HG03457 (cell line): Measurements from ENCODE around the gene PPIL3.
"Not testable (repeated sequence)": the region's sequence is repeated elsewhere in the genome, so short reads cannot be mapped to it uniquely, and the experiment has no call there.

ENCODE experiments used
- ATAC-seq: cut with Tn5 transposase; IDR thresholded peaks from one replicate; pipeline ENCODE4 v1.9.1; 2021; ENCODE audit warnings: moderate number of reproducible peaks; ENCODE audit not compliant: unreplicated experiment

PPIL3 gene

DNA sequence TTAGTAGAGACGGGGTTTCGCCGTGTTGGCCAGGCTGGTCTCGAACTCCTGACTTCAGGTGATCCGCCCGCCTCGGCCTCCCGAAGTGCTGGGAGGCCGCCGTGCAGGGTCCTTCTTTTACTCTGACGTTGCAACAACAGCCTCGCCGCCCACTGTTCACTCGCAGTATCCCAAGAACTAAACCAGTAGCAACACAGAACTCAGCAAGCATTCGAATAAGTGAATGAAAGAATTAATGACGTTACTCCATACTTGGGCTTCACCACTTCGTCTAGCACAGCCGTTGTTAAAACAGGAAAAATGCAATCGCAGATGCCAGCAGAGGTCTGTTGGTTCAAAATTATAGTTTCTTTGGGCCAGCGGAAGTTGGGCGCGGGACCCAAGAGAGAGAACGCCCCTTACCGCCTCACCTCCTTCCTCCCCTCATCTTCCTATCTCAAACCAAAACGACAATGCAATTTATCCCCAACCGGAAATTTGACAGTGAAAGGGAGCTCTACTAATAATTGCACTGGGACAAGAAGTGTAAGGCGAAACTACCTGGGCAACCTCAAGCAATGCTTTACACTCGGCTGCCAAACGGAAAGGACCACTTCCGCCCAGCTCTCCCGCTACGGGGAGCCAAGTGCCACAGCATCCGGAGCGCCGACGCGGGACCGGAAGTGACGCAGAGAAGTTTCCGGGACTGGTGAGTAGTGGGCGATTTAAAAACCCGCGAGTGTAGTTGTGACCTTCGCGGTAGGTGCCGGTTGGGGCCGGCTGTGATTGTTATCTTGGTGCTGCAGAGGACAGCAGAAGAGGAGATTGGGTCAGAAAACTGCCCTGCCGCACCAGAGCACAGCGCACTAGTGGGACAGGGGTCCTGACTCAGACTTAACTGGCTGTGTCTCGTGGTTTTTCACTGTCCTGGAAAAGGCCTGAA, at the start of gene PPIL3, which contains the start of gene NIF3L1:
TSS of gene PPIL3 (minus strand) at position 374 of the 922 bp plus-strand sequence. CDS start 1,462 bp downstream, outside the sequence.
TSS of gene NIF3L1 (plus strand) at position 668 of the 922 bp plus-strand sequence. CDS start 2,573 bp downstream, outside the sequence.
- peak; percentile 92 for ATAC-seq

DNA sequence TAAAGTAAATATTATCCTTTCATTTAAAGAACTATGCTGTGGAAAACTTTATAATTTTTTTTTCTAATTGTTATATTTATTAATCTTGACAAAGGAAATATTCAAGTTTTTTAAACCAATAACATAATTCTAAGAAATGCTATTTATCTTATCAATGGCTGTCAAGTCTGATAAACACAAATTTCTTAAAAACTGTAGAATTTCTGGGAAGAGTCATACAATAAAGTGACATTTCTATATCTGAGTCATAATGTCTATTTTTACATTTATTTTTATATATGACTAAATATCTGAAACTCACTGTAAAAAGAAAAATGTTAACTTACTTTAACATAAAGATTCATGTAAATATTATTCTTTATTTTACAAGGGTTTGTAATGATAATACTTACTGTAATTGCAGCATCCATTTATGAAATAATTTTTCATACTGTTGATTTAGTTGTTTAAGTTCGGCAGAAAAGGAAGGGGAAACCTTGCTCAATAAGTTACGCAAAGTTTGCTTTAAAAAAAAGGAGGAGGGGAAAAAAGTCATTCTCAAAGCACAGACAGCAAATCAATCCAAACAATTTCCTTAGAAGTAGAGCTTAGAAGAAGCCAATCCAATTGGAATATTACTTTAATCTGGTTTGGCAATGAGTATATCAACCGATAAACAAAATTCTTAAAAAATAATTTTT, 42.2 kb upstream of the PPIL3 start:
- ATAC-seq, result no peak

DNA sequence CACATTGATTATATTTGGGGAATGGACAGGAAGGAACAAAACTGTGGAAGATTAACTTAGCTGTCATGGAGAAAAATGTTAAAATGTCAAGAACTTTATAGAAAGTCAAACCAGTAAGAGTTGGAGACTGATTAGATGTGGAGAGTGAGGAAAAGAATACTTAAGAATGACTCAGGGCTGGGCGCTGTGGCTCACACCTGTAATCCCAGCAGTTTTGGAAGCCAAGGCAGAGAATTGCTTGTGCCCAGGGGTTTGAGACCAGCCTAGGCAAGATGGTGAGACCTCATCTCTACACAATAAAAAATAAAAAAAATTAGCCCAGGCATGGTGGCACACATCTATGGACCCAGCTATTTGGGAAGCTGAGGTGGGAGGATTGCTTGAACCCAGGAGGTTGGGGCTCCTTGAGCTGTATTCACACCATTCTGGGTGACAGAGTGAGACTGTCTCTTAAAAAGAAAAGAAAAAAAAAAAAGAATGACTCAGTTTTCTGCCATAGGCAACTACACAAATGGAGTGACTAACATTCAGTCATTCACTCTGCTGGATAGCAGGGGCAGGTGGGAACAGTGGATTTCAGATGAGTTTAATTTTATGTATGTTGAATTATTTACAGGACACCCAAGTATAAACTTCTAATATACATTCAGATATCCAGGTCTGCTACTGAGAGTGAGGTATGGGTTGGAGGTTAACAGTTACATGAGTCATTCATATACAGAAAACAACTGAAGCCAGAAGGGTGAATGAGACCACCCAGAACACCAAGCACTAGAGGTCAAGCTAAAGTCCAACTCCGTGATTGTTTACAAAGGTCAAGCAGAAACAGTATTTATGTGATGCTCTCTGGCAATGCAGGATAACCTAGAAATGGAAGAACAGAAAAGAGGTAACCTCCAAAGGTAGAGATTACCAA, 40.7 kb upstream of the PPIL3 start:
- no peak for ATAC-seq

DNA sequence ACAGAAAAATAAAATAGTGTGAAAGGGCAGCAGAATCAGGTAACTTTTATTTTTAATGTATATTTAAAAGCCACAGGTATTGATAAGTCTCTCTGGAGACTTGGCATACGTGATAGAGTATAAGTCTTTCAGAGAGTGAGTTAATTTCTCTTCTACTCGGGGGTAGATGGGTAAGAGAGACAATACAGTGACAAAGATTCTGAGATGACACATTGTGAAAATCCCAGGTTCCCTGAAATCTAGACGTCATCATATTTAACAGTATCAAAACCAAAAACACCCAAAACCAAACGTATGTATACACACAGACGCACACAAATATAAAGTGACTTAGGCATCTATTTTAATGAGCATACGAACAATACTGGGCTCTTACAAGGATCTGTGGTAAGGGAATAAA, 33.6 kb upstream of the PPIL3 start:
- no peak for ATAC-seq

DNA sequence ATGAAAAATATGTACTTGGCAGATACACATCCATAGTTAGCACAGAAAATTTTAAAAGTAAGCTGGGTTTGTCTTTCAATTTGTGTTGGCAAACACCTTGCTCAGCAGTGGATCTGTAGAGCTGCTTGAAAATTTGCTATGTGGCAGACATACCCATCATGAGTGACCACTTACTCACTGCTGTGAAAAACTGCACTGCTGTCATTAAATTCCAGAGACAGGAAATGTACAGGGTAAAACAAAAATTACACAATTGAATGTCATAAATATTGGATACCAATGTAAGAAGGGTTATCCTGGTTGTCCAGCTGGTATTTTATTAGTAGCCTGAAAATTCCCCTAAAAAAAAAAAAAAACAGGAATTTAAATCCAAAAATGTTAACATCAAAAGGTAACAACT, 24.8 kb upstream of the PPIL3 start:
- no peak for ATAC-seq

DNA sequence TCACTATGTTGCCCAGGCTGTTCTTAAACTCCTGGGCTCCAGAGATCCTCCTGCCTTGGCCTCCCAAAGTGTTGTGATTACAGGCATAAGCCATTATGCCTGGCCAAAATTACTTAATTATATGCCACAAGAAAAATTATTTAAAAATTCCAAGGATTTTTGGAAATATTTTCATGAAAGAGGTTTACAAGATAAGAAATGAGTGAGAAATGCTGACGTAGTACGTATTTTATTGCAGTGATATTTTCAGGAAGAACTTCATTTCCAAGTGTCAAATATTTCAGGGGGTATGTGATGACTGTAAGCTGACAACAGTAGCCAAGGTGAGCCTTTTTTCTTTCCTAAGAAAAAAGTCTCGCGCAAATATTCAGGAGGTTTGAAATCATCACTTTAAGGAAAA, 21.1 kb upstream of the PPIL3 start:
- ATAC-seq, result no peak

DNA sequence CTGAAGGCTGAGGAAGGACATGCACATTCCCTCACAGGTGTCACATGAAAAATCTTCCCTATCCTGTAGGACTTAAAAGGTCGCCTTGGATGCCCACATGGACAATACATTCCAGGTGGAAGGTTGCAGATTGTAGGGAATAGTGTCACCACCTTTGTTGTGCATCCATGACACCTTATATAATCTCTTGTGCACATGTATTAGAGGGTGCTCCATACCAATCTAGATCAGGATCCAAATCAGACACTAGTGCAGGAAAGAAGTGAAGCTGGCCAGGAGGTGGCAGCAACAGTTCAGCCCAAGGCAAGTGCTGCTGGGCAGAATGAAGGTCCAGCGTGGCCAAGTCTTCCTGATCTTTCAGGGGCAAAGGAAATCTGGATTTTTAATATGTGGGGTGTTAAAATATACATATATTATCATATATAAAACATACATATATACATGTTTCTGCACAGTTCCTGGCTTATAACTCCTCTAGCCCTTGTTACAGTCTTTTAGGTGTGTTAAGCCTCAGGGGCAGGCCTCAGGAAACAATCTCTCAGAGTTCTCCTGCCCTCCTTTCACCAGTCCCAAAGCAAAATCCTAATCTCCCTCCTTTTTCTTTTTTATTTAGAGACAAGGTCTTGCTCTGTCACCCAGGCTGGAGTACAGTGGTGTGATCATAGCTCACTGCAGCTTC, 16.9 kb upstream of the PPIL3 start:
- ATAC-seq, result no peak

DNA sequence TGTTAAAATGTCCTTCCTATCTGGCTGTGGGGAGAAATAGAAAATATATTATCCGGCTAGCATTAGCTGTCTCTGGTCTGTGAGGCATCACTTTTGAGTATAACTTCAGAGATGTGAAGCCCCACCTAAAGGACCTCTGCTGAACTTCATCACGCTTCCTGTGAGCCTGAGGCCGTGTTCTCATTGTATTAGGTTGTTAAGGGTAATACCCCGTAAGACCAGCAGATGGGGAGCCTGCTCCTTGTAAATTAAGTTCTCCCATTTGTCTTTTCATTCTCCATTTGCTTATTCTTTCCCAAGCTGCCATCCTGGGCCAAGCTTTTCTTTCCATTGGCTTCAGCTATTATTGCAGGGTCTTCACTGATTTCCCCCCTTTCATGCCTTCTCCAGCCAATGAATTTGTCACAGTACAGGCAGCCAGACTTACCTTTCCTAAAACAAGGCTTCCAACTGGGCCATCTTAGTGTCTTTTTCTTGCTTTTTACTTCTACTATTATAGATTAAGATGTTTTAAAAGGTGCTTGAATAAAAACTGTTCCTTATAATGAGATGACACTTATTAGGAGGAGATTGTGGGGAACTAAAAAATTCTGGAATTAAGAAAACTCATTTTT, 12.7 kb upstream of the PPIL3 start:
- ATAC-seq, result peak; percentile 94

DNA sequence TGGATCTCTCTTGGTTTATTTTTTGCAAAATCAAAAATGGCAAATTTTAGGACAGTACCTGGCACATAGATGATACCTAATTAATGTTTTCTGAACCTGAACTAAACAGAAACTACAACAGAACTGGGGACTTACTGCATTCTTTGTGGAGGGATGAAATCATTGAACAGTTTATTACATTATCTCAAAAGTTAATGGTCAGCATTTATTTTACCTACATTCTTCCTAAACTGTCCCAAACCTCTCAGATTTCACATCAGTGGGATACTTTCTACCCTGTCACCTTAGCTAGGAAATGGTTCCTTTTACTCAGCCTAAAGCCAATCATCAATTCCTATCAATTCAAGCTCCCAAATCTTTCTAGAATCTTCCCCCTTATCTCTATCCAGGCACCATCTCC, 10.6 kb upstream of the PPIL3 start:
- no peak for ATAC-seq

DNA sequence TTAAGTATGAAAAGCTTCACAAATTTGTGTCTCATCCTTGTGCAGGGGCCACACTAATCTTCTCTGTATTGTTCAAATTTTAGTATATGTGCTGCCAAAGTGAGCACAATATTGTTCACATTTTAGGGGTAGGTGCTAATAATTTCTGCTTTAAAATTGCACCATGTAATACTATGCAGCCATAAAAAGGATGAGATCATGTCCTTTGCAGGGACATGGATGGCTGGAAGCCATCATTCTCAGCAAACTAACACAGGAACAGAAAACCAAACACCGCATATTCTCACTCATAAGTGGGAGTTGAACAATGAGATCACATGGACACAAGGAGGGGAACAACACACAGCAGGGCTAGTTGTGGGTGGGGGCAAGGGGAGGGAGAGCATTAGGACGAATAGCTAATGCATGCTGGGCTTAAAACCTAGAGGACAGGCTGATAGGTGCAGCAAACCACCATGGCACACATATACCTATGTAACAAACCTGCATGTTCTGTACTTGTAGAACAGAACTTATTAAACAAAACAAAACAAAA, 7.1 kb downstream of the PPIL3 start:
- ATAC-seq, result not testable (repeated sequence)

DNA sequence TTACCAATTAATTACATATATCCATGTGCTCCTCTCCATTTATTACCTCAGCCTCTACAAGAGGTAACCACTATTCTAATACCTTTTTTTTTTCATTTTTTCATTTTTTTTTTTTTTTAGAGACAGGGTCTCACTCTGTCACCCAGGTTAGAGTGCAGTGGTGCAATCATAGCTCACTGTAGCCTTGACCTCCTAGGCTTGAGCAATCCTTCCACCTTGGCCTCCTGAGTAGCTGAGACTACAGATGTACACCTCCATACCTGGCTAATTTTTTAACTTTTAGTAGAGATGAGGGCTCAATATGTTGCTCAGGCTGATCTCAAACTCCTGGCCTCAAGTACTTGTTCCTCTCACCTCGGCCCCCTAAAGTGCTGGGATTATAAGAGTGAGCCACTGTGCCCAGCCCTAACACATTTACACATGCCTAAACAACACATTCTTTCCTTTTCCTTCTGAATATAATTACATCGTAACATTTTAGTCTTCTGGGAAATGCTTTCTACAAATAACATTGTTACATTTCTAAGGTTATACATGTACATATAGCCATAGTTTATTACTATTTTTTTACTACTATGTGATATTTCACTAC, 10.5 kb downstream of the PPIL3 start:
- ATAC-seq, result no peak

DNA sequence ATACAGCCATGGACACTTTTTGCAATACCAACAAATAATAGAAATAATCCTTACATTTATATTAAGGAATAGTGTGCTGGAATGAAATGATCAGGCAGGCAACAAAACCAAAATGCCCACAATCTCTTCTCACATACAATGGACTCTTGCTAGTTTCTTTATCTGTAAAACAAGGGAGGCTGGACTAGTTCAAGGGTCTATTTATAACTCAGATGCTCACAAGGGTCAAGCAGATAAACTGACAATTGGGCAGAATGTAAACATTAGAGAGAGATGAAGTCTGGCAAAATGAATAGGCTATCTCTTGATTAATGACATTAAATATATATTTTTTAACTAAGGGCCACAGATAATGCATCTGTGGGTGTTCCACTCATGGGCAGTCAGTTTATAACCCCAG, 11.4 kb downstream of the PPIL3 start:
- ATAC-seq, result no peak

DNA sequence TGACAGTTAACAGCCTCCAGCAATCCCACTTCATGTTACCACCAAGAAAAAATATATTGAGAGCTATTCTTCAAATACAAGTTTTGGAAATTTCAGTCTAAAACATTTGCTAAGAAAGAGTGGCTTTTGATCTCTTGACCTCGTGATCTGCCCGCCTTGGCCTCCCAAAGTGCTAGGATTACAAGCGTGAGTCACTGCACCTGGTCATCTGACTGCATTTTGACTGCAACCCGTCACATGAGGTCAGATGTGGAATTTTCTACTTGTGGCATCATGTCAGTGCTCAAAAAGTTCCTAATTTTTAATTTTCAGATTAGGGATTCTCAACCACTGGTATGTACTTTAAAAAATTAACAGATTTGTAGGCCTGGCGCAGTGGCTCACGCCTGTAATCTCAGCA, 15.3 kb downstream of the PPIL3 start:
- no peak for ATAC-seq

DNA sequence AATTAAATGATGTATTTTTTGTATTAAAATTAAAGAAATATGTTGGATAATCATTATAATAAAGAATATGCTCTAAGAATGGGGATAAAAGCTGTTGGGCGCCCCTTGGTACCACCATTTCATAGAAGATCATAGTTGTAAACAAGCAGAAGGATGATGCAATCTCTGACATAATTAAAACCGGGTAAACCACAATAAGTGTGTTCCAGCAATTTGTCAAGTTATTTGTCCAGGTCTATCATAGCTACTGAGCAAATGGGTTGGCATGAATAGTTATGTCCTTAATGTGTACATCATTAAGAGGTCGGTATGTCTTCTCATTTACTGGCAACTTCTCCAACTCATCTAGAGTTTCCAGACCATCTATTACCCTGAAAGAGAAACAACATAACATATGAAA, 17.7 kb downstream of the PPIL3 start:
- ATAC-seq, result no peak

DNA sequence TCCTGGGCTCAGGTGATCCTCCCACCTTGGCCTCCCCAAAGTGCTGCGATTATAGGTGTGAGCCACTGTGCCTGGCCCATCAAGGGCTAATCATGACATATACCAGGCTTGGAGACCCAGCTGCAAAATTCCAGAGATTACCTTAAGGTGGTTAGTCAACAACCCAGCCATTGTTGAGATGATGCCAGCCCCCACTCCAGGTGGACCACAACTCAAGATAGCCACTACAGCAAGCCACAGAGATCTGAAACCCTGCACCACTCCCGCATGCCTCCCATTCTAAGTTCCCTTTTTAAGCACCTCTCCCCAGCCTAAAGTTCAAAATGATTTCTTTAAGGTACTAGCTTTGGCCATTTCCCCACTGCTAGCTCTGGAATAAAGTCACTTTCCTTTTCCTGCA, 19.9 kb downstream of the PPIL3 start:
- ATAC-seq, result no peak

DNA sequence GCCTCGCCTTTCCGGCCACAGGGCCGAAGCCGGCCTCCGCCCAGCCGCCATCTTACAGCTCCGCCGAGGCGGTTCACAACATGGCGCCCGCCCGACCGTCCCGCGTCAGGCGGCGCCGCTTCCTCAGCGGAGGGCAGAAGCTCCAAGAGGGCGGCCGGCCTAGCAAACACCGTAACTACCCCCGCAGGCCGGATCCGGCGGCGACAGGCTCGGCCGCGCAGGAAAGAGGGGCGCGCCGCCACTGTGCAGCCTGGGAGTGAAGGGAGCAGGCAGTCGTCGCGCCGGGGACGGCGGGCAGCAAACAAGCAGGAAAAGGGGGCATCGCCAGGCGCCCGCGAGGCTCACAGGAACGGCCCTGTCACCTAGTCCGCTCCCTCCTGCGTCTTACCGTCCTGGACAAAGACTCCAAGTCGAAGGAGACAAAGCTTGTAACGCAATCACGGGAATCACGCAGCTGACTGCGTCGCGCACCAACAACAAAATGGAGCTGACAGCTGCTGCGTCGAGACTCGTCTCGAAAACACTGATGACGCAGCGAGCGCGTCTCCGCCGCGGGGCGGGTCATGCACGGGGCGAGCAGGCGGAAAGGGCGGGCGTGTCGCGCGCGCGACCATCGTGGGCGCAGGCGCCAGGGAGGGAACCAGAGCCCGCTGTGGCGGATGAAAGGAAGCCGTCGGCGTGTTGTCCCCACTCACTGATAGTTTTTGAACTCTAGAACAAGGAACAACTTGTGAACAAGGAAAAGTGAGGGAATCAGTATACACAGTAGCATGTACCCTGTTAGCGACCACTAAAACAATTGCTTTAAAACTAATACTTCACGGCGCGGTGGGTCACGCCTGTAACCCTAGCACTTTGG, 24.5 kb downstream of the PPIL3 start, which contains the start of gene CLK1:
TSS of gene CLK1 (minus strand) at position 483 of the 859 bp plus-strand sequence. CDS start 2,796 bp downstream, outside the sequence.
- ATAC-seq, result peak; percentile 79

DNA sequence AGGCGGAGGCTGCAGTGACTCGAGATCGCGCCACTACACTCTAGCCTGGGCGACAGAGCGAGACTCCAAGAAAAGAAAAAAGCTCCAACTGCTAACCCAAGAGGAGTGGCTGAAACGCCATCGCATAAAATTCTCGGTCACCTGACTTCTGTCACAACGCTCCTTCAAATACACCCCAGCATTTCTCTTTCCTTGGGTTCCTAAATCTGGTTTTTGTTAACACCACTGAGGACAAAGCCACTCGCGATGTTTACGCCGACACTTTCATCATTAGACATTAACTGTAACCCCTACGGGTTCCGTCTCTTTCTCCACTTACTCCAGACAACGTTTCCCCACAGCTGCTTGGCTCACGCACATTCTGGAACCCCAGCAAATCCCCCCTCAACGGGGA, 25.1 kb downstream of the PPIL3 start:
- ATAC-seq, result no peak

DNA sequence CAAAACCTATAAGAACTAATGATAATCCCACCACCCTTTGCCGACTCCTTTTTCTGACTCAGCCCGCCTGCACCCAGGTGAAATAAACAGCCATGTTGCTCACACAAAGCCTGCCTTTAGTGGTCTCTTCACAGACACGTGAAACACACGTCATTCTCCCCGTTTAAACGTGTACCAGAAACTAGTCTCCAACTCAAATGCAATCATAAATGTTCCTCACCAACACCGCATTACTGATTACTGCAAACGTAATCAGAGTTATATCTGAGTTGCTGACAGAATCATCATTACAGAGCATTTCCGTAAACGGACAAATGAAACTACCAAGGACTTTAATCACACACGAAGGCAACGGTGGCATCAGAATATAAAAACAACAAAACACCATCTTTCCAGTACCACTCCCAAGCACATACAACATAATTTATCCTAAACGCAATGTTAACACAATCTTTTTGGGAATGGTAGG, 26.3 kb downstream of the PPIL3 start:
- no peak for ATAC-seq
